Neural cell (in vitro differentiated cells): ENCODE results near the gene IL23A. TPM values are rescaled to one million over a fixed set of nuclear protein-coding genes. Genes with fewer than 3 reads are reported as not detected.

Experiments
- H2AFZ ChIP-seq: fragments of 200-600, 300-800 bp; sonication (generic), shearing (Covaris generic); 2 replicates; pipeline ENCODE4 v1.6.0; 2014; ENCODE audit warnings: low read depth, mild to moderate bottlenecking, antibody characterized with exemption, low read length, moderate library complexity
- H3F3A ChIP-seq: fragments of 200-600 bp; shearing (Covaris generic); 2 replicates; pipeline ENCODE4 v1.6.1; 2016; ENCODE audit warnings: mild to moderate bottlenecking, moderate library complexity, mixed read lengths, antibody characterized with exemption, low read length; ENCODE audit not compliant: insufficient read depth, poor library complexity, severe bottlenecking
- H3K27ac ChIP-seq: fragments of 200-600, 300-800 bp; sonication (generic), shearing (Covaris generic); 2 replicates; pipeline ENCODE4 v1.5.1; 2014; ENCODE audit warnings: mild to moderate bottlenecking, low read length, moderate library complexity
- H3K27me3 ChIP-seq: fragments of 300-800, 200-600 bp; sonication (generic), shearing (Covaris generic); 2 replicates; pipeline ENCODE4 v1.6.0; 2014; ENCODE audit warnings: mild to moderate bottlenecking, low read depth, low read length, moderate library complexity; ENCODE audit not compliant: insufficient read depth
- H3K36me3 ChIP-seq: fragments of 300-800, 200-600 bp; sonication (generic), shearing (Covaris generic); 2 replicates; pipeline ENCODE4 v1.5.1; 2014; ENCODE audit warnings: mild to moderate bottlenecking, antibody characterized with exemption, low read length, moderate library complexity; ENCODE audit not compliant: insufficient read depth
- H3K4me2 ChIP-seq: fragments of 300-800, 200-600 bp; sonication (generic), shearing (Covaris generic); 2 replicates; pipeline ENCODE4 v1.6.0; 2014; ENCODE audit warnings: mild to moderate bottlenecking, low read length
- H3K4me3 ChIP-seq: fragments of 300-800, 200-600 bp; sonication (generic), shearing (Covaris generic); 2 replicates; pipeline ENCODE4 v1.5.1; 2014; ENCODE audit warnings: mild to moderate bottlenecking, low read length, moderate library complexity
- H3K79me2 ChIP-seq: fragments of 200-600 bp; shearing (Covaris generic); replicated peaks from 2 replicates; pipeline ENCODE4 v1.6.0; 2014; ENCODE audit warnings: mild to moderate bottlenecking, low read length, moderate library complexity; ENCODE audit not compliant: insufficient read depth
- H3K9ac ChIP-seq: fragments of 300-800, 200-600 bp; sonication (generic), shearing (Covaris generic); 2 replicates; pipeline ENCODE4 v1.6.1; 2016; ENCODE audit warnings: mild to moderate bottlenecking, low read length, mixed read lengths
- H3K9me2 ChIP-seq: fragments of 200-600 bp; shearing (Covaris generic); 2 replicates; pipeline ENCODE4 v1.6.1; 2016; ENCODE audit warnings: mild to moderate bottlenecking, low read length, mixed read lengths; ENCODE audit not compliant: insufficient read depth
- H3K9me3 ChIP-seq: fragments of 200-600, 300-800 bp; sonication (generic), shearing (Covaris generic); 2 replicates; pipeline ENCODE4 v1.6.1; 2016; ENCODE audit warnings: mild to moderate bottlenecking, mixed run types, low read length, moderate library complexity, mixed read lengths
- H4K20me1 ChIP-seq: fragments of 200-600 bp; shearing (Covaris generic); 2 replicates; pipeline ENCODE4 v1.6.1; 2016; ENCODE audit warnings: mild to moderate bottlenecking, mixed run types; ENCODE audit not compliant: insufficient read depth
- CTCF ChIP-seq: fragments of 450-650 bp; IDR thresholded peaks from 2 replicates; pipeline ENCODE4 v1.5.1; 2014; ENCODE audit warnings: antibody characterized with exemption, mild to moderate bottlenecking, moderate library complexity; ENCODE audit not compliant: poor library complexity, severe bottlenecking
- EP300 ChIP-seq: fragments of 450-650 bp; conservative IDR thresholded peaks from 2 replicates; pipeline ENCODE4 v1.6.1; 2014; ENCODE audit warnings: antibody characterized with exemption, mild to moderate bottlenecking, moderate library complexity; ENCODE audit not compliant: poor library complexity, severe bottlenecking
- EZH2 ChIP-seq: fragments of 200-600, 300-800 bp; shearing (Covaris generic), sonication (generic); IDR thresholded peaks from 2 replicates; pipeline ENCODE4 v1.6.1; 2014; ENCODE audit warnings: antibody characterized with exemption, low read length, borderline replicate concordance, mild to moderate bottlenecking; ENCODE audit not compliant: insufficient read depth, poor library complexity, severe bottlenecking
- MXI1 ChIP-seq: fragments of 450-650 bp; conservative IDR thresholded peaks from 2 replicates; pipeline ENCODE4 v1.6.1; 2014; ENCODE audit warnings: antibody characterized with exemption, mild to moderate bottlenecking; ENCODE audit not compliant: poor library complexity, severe bottlenecking
- POLR2AphosphoS5 ChIP-seq: IDR thresholded peaks from 2 replicates; pipeline ENCODE4 v1.6.1; 2012
- RAD21 ChIP-seq: fragments of 450-650 bp; conservative IDR thresholded peaks from 2 replicates; pipeline ENCODE4 v1.6.1; 2014; ENCODE audit warnings: antibody characterized with exemption, mild to moderate bottlenecking, moderate library complexity
- REST ChIP-seq: IDR thresholded peaks from 2 replicates; pipeline ENCODE4 v1.6.1; 2012; ENCODE audit warnings: borderline replicate concordance
- SMC3 ChIP-seq: fragments of 450-650 bp; conservative IDR thresholded peaks from 2 replicates; pipeline ENCODE4 v1.6.1; 2014; ENCODE audit warnings: antibody characterized with exemption, mild to moderate bottlenecking, moderate library complexity; ENCODE audit not compliant: poor library complexity
- TAF1 ChIP-seq: IDR thresholded peaks from 2 replicates; pipeline ENCODE4 v1.6.1; 2012; ENCODE audit warnings: low read depth
- polyA plus RNA-seq: library from polyadenylated mRNA; depleted of rRNA; stranded (reverse); fragments of >200 nt; gene quantifications from 2 replicates; pipeline ENCODE4 v1.2.3, GENCODE V29; 2014

IL23A gene
- polyA plus RNA-seq, 1 donor from 2014 or later: 0.31 TPM

GRCh38 chr12:56351325-56351724, 12.6 kb downstream of the IL23A start:
- Histone ChIP-seq H4K20me1 (no peaks in the 10 kb centered on the region), H3K4me2 (no peak overlapping the region), H2AFZ (no peak overlapping the region), H3K9ac (no peak overlapping the region), H3K9me2 (no peaks in the 10 kb centered on the region), H3F3A (no peaks in the 10 kb centered on the region), H3K4me3 (no peak overlapping the region), H3K27me3 (no peaks in the 10 kb centered on the region), H3K79me2 (no peaks in the 10 kb centered on the region), H3K36me3 (no peaks in the 10 kb centered on the region), H3K27ac (no peak overlapping the region), H3K9me3 (no peaks in the 10 kb centered on the region)
- TF ChIP-seq EZH2 (no peak), SMC3 (no peak), EP300 (no peak), REST (no peak), RAD21 (no peak)

- no peaks in the 10 kb centered on the region for H4K20me1 ChIP-seq
- H3K4me3 ChIP-seq: peak overlapping the region; percentile 83
- no peaks in the 10 kb centered on the region for H3K9me3 ChIP-seq
- peak overlapping the region; percentile 68 for H3K4me2 ChIP-seq
- H3K9ac ChIP-seq: peak overlapping the region; percentile 59
- TF ChIP-seq EZH2: no peak
- TF ChIP-seq MXI1: no peak
- TF ChIP-seq REST: no peak
- no peak for TF ChIP-seq SMC3
- TF ChIP-seq POLR2AphosphoS5: no peak
- no peak for TF ChIP-seq TAF1
- TF ChIP-seq RAD21: no peak
- TF ChIP-seq EP300: no peak
- TF ChIP-seq CTCF: no peak
- H3K27me3 ChIP-seq: no peaks in the 10 kb centered on the region
- no peaks in the 10 kb centered on the region for H3K9me2 ChIP-seq
- H2AFZ ChIP-seq: no peak overlapping the region
- no peaks in the 10 kb centered on the region for H3F3A ChIP-seq
- H3K27ac ChIP-seq: no peak overlapping the region
- no peaks in the 10 kb centered on the region for H3K79me2 ChIP-seq
- no peaks in the 10 kb centered on the region for H3K36me3 ChIP-seq
Observed at GRCh38 chr12:56358836-56359532, 20.3 kb downstream of the IL23A start.
